Mesothelial cell of epicardium (in vitro differentiated cells): ENCODE data around the gene CALR3. TPM values are rescaled to one million over a fixed set of nuclear protein-coding genes. Genes with fewer than 3 reads are reported as not detected.

Source experiments
- DNase-seq, 2 experiments: peaks; one replicate each; pipeline ENCODE4 v3.0.0; 2021; ENCODE audit warnings: low spot score in 2 of 2; ENCODE audit not compliant: unreplicated experiment in 2 of 2
- H3K27ac Mint-ChIP-seq: 2 replicates; pipeline ENCODE4 v1.8.0; 2021; ENCODE audit warnings: mixed read lengths
- H3K27me3 Mint-ChIP-seq: 2 replicates; pipeline ENCODE4 v1.8.0; 2021; ENCODE audit warnings: low read depth, mixed read lengths
- H3K36me3 Mint-ChIP-seq: 2 replicates; pipeline ENCODE4 v1.8.0; 2021; ENCODE audit warnings: mixed read lengths
- H3K4me1 Mint-ChIP-seq: 2 replicates; pipeline ENCODE4 v1.8.0; 2021; ENCODE audit warnings: mixed read lengths
- H3K4me3 Mint-ChIP-seq: 2 replicates; pipeline ENCODE4 v1.8.0; 2021; ENCODE audit warnings: mild to moderate bottlenecking, moderate library complexity, mixed read lengths
- H3K9me3 Mint-ChIP-seq: 2 replicates; pipeline ENCODE4 v1.8.0; 2021; ENCODE audit warnings: mixed read lengths
- CTCF ChIP-seq: fragments of 200-600 bp; sonication (generic); IDR thresholded peaks from one replicate; pipeline ENCODE4 v1.5.0; 2021; ENCODE audit warnings: antibody characterized with exemption; ENCODE audit not compliant: unreplicated experiment
- total RNA-seq: library from RNA; stranded (reverse); gene quantifications from 3 replicates; pipeline ENCODE4 v1.2.1, GENCODE V29; 2021

Gene CALR3
- total RNA-seq, 1 donor from 2014 or later: not detected

GRCh38 chr19:16460454-16460853 lies 35.5 kb downstream of the CALR3 start:
- no peak for TF ChIP-seq CTCF
- H3K27ac Mint-ChIP-seq: no peak overlapping the region
- peaks cover 1% of the 10 kb centered on the region for H3K36me3 Mint-ChIP-seq
- no peak for DNase-seq
- H3K4me3 Mint-ChIP-seq: no peak overlapping the region
- peaks cover 37% of the 10 kb centered on the region for H3K4me1 Mint-ChIP-seq
- no peaks in the 10 kb centered on the region for H3K27me3 Mint-ChIP-seq
- H3K9me3 Mint-ChIP-seq: no peaks in the 10 kb centered on the region

- no peak overlapping the region for H3K4me3 Mint-ChIP-seq
- peaks cover 37% of the 10 kb centered on the region for H3K4me1 Mint-ChIP-seq
- H3K27me3 Mint-ChIP-seq: no peaks in the 10 kb centered on the region
- no peak overlapping the region for H3K27ac Mint-ChIP-seq
- no peaks in the 10 kb centered on the region for H3K9me3 Mint-ChIP-seq
- TF ChIP-seq CTCF: no peak
- no peaks in the 10 kb centered on the region for H3K36me3 Mint-ChIP-seq
- DNase-seq: no peak
Measured at GRCh38 chr19:16459680-16460079, 36.3 kb downstream of the CALR3 start.

GRCh38 chr19:16458391-16459341 lies 37.3 kb downstream of the CALR3 start:
- no peaks in the 10 kb centered on the region for H3K9me3 Mint-ChIP-seq
- H3K36me3 Mint-ChIP-seq: peaks cover 3% of the 10 kb centered on the region
- H3K27me3 Mint-ChIP-seq: no peaks in the 10 kb centered on the region
- H3K4me3 Mint-ChIP-seq: no peak overlapping the region
- H3K4me1 Mint-ChIP-seq: peaks cover 36% of the 10 kb centered on the region
- H3K27ac Mint-ChIP-seq: peak overlapping the region; percentile 0
- no peak for DNase-seq
- no peak for TF ChIP-seq CTCF

GRCh38 chr19:16457954-16458331 lies 38.0 kb downstream of the CALR3 start:
- peaks cover 35% of the 10 kb centered on the region for H3K4me1 Mint-ChIP-seq

GRCh38 chr19:16457195-16457953 lies 38.6 kb downstream of the CALR3 start:
- Mint-ChIP-seq H3K4me3 (no peak overlapping the region), H3K36me3 (peaks cover 3% of the 10 kb centered on the region), H3K9me3 (no peaks in the 10 kb centered on the region), H3K4me1 (peaks cover 37% of the 10 kb centered on the region), H3K27me3 (no peaks in the 10 kb centered on the region), H3K27ac (peak overlapping the region; percentile 51)
- no peak for DNase-seq
- TF ChIP-seq CTCF: no peak

More at GRCh38 chr19:16457954-16458331, 38.0 kb downstream of the CALR3 start:
- DNase-seq: no peak
- Mint-ChIP-seq H3K27me3 (no peaks in the 10 kb centered on the region), H3K4me3 (no peak overlapping the region), H3K9me3 (no peaks in the 10 kb centered on the region), H3K36me3 (peaks cover 3% of the 10 kb centered on the region), H3K27ac (peak overlapping the region; percentile 19)
- no peak for TF ChIP-seq CTCF
